BLaER1 treated with 17β-estradiol and CSF1 and Interleukin-3, amounts not matched to agents 10 nM and 100 nM (cell line): ENCODE results near the gene DDR1.
A peak's percentile ranks its signal among the peaks of the same experiment; 100 is the strongest.

ENCODE experiments used
- H3K27ac ChIP-seq, 11 experiments: shearing (Covaris generic); formaldehyde crosslinking; 2 replicates each; pipeline ENCODE4 v1.8.1; 2022
- H3K27me3 ChIP-seq, 11 experiments: shearing (Covaris generic); formaldehyde crosslinking; 2 replicates each; pipeline ENCODE4 v1.8.1; 2022
- H3K36me3 ChIP-seq, 11 experiments: shearing (Covaris generic); formaldehyde crosslinking; 2 replicates each; pipeline ENCODE4 v1.8.1; 2022
- H3K4me1 ChIP-seq, 10 experiments: shearing (Covaris generic); formaldehyde crosslinking; 2 replicates each; pipeline ENCODE4 v1.8.1; 2022
- H3K4me2 ChIP-seq, 11 experiments: shearing (Covaris generic); formaldehyde crosslinking; 2 replicates each; pipeline ENCODE4 v1.8.1; 2022
- H3K4me3 ChIP-seq, 10 experiments: shearing (Covaris generic); formaldehyde crosslinking; 2 replicates each; pipeline ENCODE4 v1.8.1; 2022
- H3K9ac ChIP-seq, 11 experiments: shearing (Covaris generic); formaldehyde crosslinking; 2 replicates each; pipeline ENCODE4 v1.8.1; 2022
- H3K9me3 ChIP-seq, 11 experiments: shearing (Covaris generic); formaldehyde crosslinking; replicated peaks in 1 of 11; 2 replicates each; pipeline ENCODE4 v1.8.1; 2022
- H4K20me1 ChIP-seq, 11 experiments: shearing (Covaris generic); formaldehyde crosslinking; 2 replicates each; pipeline ENCODE4 v1.8.1; 2022
- Cebpa-rat ChIP-seq, 11 experiments: shearing (Covaris generic); IDR thresholded peaks; 2 replicates each; pipeline ENCODE4 v1.8.1; 2022

DDR1 gene

GRCh38 chr6:30891816-30892538 lies 7.7 kb downstream of the DDR1 start:
- H3K9ac ChIP-seq = no peak overlapping the region
- no peak overlapping the region for H3K4me3 ChIP-seq
- H4K20me1 ChIP-seq = peaks cover 0 to 15% (median 0%) of the 10 kb centered on the region in 11 experiments; a peak in 7 of 22 replicates
- peaks cover under 1 to 47% (median 31%) of the 10 kb centered on the region in 10 experiments; a peak in 19 of 20 replicates for H3K4me1 ChIP-seq
- peaks cover 45 to 85% (median 80%) of the 10 kb centered on the region in 11 experiments; a peak in 21 of 22 replicates for H3K36me3 ChIP-seq
- no peaks in the 10 kb centered on the region for H3K27me3 ChIP-seq
- TF ChIP-seq Cebpa-rat (IDR thresholded peaks at IDR 0.05) = no peak
- no peaks in the 10 kb centered on the region for H3K9me3 ChIP-seq
- H3K27ac ChIP-seq = no peak overlapping the region
- H3K4me2 ChIP-seq = no peak overlapping the region

GRCh38 chr6:30893001-30893591 lies 8.8 kb downstream of the DDR1 start:
- H3K27ac ChIP-seq = no peak overlapping the region
- peaks cover 53 to 94% (median 89%) of the 10 kb centered on the region in 11 experiments; a peak in 21 of 22 replicates for H3K36me3 ChIP-seq
- TF ChIP-seq Cebpa-rat (IDR thresholded peaks at IDR 0.05) = no peak
- H3K4me3 ChIP-seq = no peak overlapping the region
- H4K20me1 ChIP-seq = peaks cover 0 to 13% (median 0%) of the 10 kb centered on the region in 11 experiments; a peak in 5 of 22 replicates
- no peak overlapping the region for H3K9ac ChIP-seq
- H3K4me1 ChIP-seq = peaks cover 0 to 38% (median 24%) of the 10 kb centered on the region in 10 experiments; a peak in 17 of 20 replicates
- H3K4me2 ChIP-seq = no peak overlapping the region
- H3K27me3 ChIP-seq = no peaks in the 10 kb centered on the region
- no peaks in the 10 kb centered on the region for H3K9me3 ChIP-seq

GRCh38 chr6:30893666-30894065 lies 9.3 kb downstream of the DDR1 start:
- Histone ChIP-seq H3K4me2 (no peak overlapping the region), H3K4me1 (peaks cover 0 to 32% (median 20%) of the 10 kb centered on the region in 10 experiments; a peak in 15 of 20 replicates), H3K27ac (no peak overlapping the region), H3K9ac (no peak overlapping the region), H3K36me3 (peaks cover 58 to 98% (median 94%) of the 10 kb centered on the region in 11 experiments; a peak in 21 of 22 replicates), H3K4me3 (no peak overlapping the region), H3K27me3 (no peaks in the 10 kb centered on the region), H4K20me1 (peaks cover 0 to 10% (median 0%) of the 10 kb centered on the region in 11 experiments; a peak in 5 of 22 replicates), H3K9me3 (no peaks in the 10 kb centered on the region)
- TF ChIP-seq Cebpa-rat (IDR thresholded peaks at IDR 0.05) = no peak

GRCh38 chr6:30894381-30894780 lies 10.1 kb downstream of the DDR1 start:
- H3K9ac ChIP-seq = no peak overlapping the region
- no peak overlapping the region for H3K27ac ChIP-seq
- H4K20me1 ChIP-seq = peaks cover 0 to 4% (median 0%) of the 10 kb centered on the region in 11 experiments; a peak in 2 of 22 replicates
- H3K4me2 ChIP-seq = no peak overlapping the region
- H3K27me3 ChIP-seq = no peaks in the 10 kb centered on the region
- H3K36me3 ChIP-seq = peaks cover 59 to 98% (median 94%) of the 10 kb centered on the region in 11 experiments
- no peak for TF ChIP-seq Cebpa-rat (IDR thresholded peaks at IDR 0.05)
- H3K4me3 ChIP-seq = no peak overlapping the region
- peaks cover 0 to 25% (median 17%) of the 10 kb centered on the region in 10 experiments; a peak in 14 of 20 replicates for H3K4me1 ChIP-seq
- no peaks in the 10 kb centered on the region for H3K9me3 ChIP-seq

GRCh38 chr6:30894935-30895334 lies 10.6 kb downstream of the DDR1 start:
- Histone ChIP-seq H3K36me3 (peaks cover 55 to 98% (median 94%) of the 10 kb centered on the region in 11 experiments), H3K27me3 (no peaks in the 10 kb centered on the region)

GRCh38 chr6:30895343-30895742 lies 11.0 kb downstream of the DDR1 start:
- Histone ChIP-seq H3K4me3 (no peak overlapping the region), H3K9me3 (no peaks in the 10 kb centered on the region), H3K27me3 (no peaks in the 10 kb centered on the region), H3K36me3 (peaks cover 53 to 97% (median 93%) of the 10 kb centered on the region in 11 experiments), H3K4me2 (peak overlapping the region in 1 of 11 experiments; percentile 10; a peak in 3 of 22 replicates), H3K9ac (0 out of 22 replicates have a peak overlapping the region, but pooled peaks of 1 of the 11 experiments have one; percentile 29), H4K20me1 (peaks cover 0 to 4% (median 0%) of the 10 kb centered on the region in 11 experiments; a peak in 2 of 22 replicates), H3K4me1 (peaks cover 0 to 17% (median 9%) of the 10 kb centered on the region in 10 experiments; a peak in 13 of 20 replicates), H3K27ac (no peak overlapping the region)
- TF ChIP-seq Cebpa-rat (IDR thresholded peaks at IDR 0.05) = no peak

More at GRCh38 chr6:30894935-30895334, 10.6 kb downstream of the DDR1 start:
- no peak for TF ChIP-seq Cebpa-rat (IDR thresholded peaks at IDR 0.05)
- no peak overlapping the region; a peak in 1 of 22 replicates for H3K4me2 ChIP-seq
- peaks cover 0 to 4% (median 0%) of the 10 kb centered on the region in 11 experiments; a peak in 2 of 22 replicates for H4K20me1 ChIP-seq
- peaks cover 0 to 21% (median 13%) of the 10 kb centered on the region in 10 experiments; a peak in 14 of 20 replicates for H3K4me1 ChIP-seq
- H3K9me3 ChIP-seq = no peaks in the 10 kb centered on the region
- no peak overlapping the region for H3K27ac ChIP-seq
- no peak overlapping the region for H3K4me3 ChIP-seq
- no peak overlapping the region for H3K9ac ChIP-seq

- Histone ChIP-seq H3K27me3 (no peaks in the 10 kb centered on the region), H4K20me1 (no peaks in the 10 kb centered on the region; a peak in 1 of 22 replicates), H3K27ac (no peak overlapping the region), H3K9ac (no peak overlapping the region), H3K4me1 (peaks cover 0 to 13% (median 6%) of the 10 kb centered on the region in 10 experiments; a peak in 10 of 20 replicates), H3K9me3 (no peaks in the 10 kb centered on the region), H3K4me3 (no peak overlapping the region), H3K36me3 (peaks cover 43 to 87% (median 83%) of the 10 kb centered on the region in 11 experiments), H3K4me2 (no peak overlapping the region)
- no peak for TF ChIP-seq Cebpa-rat (IDR thresholded peaks at IDR 0.05)
These were observed 12.2 kb downstream of the DDR1 start for GRCh38 chr6:30896541-30896940.

- Histone ChIP-seq H3K36me3 (peaks cover 36 to 73% (median 70%) of the 10 kb centered on the region in 11 experiments), H3K4me3 (no peak overlapping the region)
- TF ChIP-seq Cebpa-rat (IDR thresholded peaks at IDR 0.05) = no peak
These were observed 13.6 kb downstream of the DDR1 start for GRCh38 chr6:30897882-30898281.

More at GRCh38 chr6:30897882-30898281, 13.6 kb downstream of the DDR1 start:
- H4K20me1 ChIP-seq = no peaks in the 10 kb centered on the region
- no peak overlapping the region for H3K27ac ChIP-seq
- no peaks in the 10 kb centered on the region for H3K27me3 ChIP-seq
- no peak overlapping the region for H3K9ac ChIP-seq
- no peak overlapping the region for H3K4me2 ChIP-seq
- peaks cover 6 to 26% (median 14%) of the 10 kb centered on the region in 10 experiments; a peak in 18 of 20 replicates for H3K4me1 ChIP-seq
- H3K9me3 ChIP-seq = no peaks in the 10 kb centered on the region
